Mucosa of descending colon (tissue), 3 donors: Measurements from ENCODE around the gene SLC51B. TPM values are rescaled to one million over a fixed set of nuclear protein-coding genes. Genes with fewer than 3 reads are reported as not detected.

ENCODE experiments used
- ATAC-seq: fragments of 200-7000 bp; cut with Tn5 transposase; one replicate; pipeline ENCODE4 v1.9.1; 2020; ENCODE audit warnings: mild to moderate bottlenecking, moderate library complexity
- DNase-seq, 3 donors: peaks; one replicate each; pipeline ENCODE4 v3.0.0-alpha.2; 2020
- H3K36me3 ChIP-seq: fragments of 200-600 bp; one replicate; pipeline ENCODE4 v1.8.0; 2021; ENCODE audit warnings: low read depth, mild to moderate bottlenecking
- H3K4me1 ChIP-seq: fragments of 200-600 bp; one replicate; pipeline ENCODE4 v1.8.0; 2021; ENCODE audit warnings: low read depth, mild to moderate bottlenecking
- H3K4me3 ChIP-seq: fragments of 200-600 bp; one replicate; pipeline ENCODE4 v1.8.0; 2021; ENCODE audit warnings: mild to moderate bottlenecking
- H3K9me3 ChIP-seq: fragments of 200-600 bp; one replicate; pipeline ENCODE4 v1.8.0; 2021; ENCODE audit warnings: mild to moderate bottlenecking
- intact Hi-C, 2 donors: fragments of 100-400 bp; cut with DNase I in 1 of 2; cut with micrococcal nuclease in 1 of 2; formaldehyde crosslinking; loops; one replicate each; pipeline versions ENCODE4 v1.11.0 to v1.11.1; 2022; cut with DNase I, micrococcal nuclease
- total RNA-seq, 3 donors: library from RNA; stranded (reverse); fragmentation: NEBNext Ultra II Directional in 2 of 3; extraction: Animal tissue kit (Norgen Biotek cat#: 25700) in 2 of 3; gene quantifications; one replicate each; pipeline versions ENCODE4 v1.2.1 to v1.2.4, GENCODE V29; 2021 to 2023
- TF ChIP-seq, protein P1 (sequence below): fragments of 200-600 bp; IDR thresholded peaks from one replicate; pipeline ENCODE4 v1.8.0; 2022; ENCODE audit warnings: antibody characterized with exemption, mild to moderate bottlenecking
- donor health status: DM: no; HTN: no; CAD: no; lungs with moderate emphysema.
- donor health status: DM: no; HTN: no; CAD: no.
- donor health status: DM: no; HTN: yes; CAD: no.

Gene SLC51B
- total RNA-seq, 3 donors from 2014 or later: 70.1 to 157 (median 76.2) TPM

DNA sequence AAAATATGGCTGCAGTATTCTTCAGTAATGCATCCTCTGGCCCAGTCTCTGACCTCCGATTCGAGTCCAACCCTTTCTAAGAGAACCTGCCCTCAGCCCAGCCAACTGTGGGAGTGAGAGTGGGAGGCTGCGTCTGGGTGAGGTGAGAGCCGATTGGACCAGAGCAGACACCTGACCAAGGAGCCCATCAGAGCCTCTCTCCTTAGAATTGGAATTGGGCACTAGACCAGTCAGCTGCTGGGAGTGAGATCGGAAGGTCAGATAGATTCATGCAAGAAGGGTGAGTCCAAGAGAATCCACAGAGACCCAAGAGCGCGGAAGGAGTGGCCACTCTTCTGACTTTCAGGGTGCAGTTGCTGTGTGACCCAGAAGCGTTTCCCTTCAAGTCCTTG, 12.4 kb downstream of the SLC51B start:
- Histone ChIP-seq H3K4me3 (no peak overlapping the region), H3K4me1 (peaks cover 18% of the 10 kb centered on the region), H3K9me3 (no peaks in the 10 kb centered on the region), H3K36me3 (no peaks in the 10 kb centered on the region)
- DNase-seq (no peak), ATAC-seq (no peak)
- intact Hi-C loops: no loop called here
- TF ChIP-seq, protein P1, sequence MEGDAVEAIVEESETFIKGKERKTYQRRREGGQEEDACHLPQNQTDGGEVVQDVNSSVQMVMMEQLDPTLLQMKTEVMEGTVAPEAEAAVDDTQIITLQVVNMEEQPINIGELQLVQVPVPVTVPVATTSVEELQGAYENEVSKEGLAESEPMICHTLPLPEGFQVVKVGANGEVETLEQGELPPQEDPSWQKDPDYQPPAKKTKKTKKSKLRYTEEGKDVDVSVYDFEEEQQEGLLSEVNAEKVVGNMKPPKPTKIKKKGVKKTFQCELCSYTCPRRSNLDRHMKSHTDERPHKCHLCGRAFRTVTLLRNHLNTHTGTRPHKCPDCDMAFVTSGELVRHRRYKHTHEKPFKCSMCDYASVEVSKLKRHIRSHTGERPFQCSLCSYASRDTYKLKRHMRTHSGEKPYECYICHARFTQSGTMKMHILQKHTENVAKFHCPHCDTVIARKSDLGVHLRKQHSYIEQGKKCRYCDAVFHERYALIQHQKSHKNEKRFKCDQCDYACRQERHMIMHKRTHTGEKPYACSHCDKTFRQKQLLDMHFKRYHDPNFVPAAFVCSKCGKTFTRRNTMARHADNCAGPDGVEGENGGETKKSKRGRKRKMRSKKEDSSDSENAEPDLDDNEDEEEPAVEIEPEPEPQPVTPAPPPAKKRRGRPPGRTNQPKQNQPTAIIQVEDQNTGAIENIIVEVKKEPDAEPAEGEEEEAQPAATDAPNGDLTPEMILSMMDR: no peak

DNA sequence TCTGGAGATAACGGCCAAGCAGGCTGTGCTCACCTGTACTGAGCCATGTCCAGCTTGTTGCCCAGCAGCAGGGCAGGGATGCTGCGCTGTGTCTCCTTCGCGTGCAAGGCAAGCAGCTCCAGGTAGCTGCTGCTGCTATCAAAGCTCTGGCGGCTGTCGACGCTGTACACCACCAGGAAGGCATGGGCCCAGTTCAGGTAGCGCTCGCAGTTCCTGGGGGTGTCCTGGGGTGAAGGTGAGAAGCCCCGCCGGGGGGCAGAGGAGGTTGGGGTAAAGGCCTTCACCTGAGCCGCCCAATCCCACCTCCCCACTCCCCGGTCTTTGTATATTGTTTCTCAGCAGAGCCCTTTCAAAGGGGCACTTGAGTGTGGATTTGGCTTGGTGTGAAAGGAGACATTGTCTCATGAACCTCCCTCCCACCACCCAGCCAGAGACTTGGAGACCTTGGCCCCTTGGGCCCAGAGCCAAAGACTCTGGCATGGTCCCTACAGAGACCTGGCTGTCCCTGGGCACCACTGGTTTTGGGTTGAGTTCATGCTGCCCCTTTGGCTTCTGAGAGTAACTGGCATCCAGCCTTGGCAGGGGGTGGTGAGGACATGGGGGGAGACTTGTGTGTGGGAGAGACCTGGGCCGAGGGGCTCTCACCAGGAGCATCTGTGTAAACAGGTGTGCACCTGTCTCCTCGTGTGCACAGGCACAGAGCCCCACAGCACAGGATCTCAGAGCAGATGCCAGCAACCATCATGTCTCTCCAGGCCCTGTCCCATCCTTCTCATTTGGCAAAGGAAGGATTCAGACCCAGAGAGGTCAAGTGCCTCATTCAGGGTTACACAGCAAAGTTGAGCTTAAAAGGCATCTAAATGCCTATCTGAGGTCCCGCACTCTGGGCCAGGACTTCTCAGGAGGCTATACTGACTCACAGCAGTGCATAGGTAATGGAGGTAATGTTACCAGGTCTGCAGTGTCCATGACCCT, 13.5 kb downstream of the SLC51B start:
- ATAC-seq: no peak
- no peak for DNase-seq
- H3K9me3 ChIP-seq: no peaks in the 10 kb centered on the region
- TF ChIP-seq, protein P1: no peak
- peaks cover 17% of the 10 kb centered on the region for H3K4me1 ChIP-seq
- no peak overlapping the region for H3K4me3 ChIP-seq
- intact Hi-C loops: no loop called here
- no peaks in the 10 kb centered on the region for H3K36me3 ChIP-seq

DNA sequence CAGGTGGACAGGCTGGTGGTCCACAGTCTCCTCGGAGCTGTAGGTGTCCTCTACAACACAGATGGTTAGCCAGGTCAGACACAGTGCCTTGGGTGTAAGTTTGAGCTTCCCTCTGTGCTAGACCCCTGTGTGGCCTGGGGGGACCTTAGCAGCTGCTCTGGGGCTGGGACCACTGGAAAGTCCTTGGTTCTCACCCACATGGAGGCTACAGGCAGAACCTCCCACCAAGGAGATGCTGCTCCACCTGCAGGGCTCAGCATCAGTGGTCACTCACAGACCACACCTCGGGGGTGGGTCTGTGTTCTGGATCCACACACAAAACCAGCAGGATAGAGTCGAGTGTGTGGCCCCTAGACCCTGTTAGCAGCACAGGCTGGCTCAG, 14.2 kb downstream of the SLC51B start:
- TF ChIP-seq, protein P1: no peak
- no peak for DNase-seq
- intact Hi-C loops: no loop called here

DNA sequence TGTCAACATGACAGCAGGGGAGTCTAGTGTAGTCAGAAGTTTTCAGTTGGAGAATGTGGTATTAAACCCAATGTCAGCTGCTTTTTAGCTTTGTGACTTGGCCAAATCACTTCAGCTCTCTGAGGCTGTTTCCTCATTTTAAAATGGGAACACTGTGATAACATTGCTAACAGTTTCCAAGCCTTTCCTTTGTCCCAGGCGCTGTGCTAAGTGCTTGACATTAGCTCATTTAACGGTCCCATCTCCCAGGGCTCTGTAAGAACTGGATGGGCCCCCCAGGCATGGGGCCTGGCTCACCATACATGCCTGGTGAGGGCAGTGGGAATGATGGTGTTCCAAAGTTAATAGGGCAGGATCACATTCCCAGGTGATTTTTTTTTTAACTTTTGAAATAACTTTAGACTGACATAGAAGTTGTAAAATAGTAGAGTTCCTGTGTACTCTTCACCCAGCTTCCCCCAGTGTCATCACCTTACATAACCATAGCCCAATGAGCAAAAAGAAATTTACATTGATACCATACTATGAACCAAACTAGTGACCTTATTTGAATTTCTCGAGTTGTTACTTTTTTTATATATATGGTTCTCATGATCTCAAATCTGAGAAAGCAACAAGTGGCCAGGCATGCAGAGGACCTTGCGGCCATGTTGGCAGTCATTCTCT, 14.9 kb downstream of the SLC51B start:
- H3K4me3 ChIP-seq: no peak overlapping the region
- H3K36me3 ChIP-seq: no peaks in the 10 kb centered on the region
- no peaks in the 10 kb centered on the region for H3K9me3 ChIP-seq
- intact Hi-C loops: no loop called here
- TF ChIP-seq, protein P1: no peak
- DNase-seq: no peak
- ATAC-seq: no peak
- peaks cover 5% of the 10 kb centered on the region for H3K4me1 ChIP-seq

More for the DNA sequence above, 14.2 kb downstream of the SLC51B start:
- ATAC-seq: no peak
- no peaks in the 10 kb centered on the region for H3K36me3 ChIP-seq
- no peak overlapping the region for H3K4me3 ChIP-seq
- peaks cover 11% of the 10 kb centered on the region for H3K4me1 ChIP-seq
- H3K9me3 ChIP-seq: no peaks in the 10 kb centered on the region

DNA sequence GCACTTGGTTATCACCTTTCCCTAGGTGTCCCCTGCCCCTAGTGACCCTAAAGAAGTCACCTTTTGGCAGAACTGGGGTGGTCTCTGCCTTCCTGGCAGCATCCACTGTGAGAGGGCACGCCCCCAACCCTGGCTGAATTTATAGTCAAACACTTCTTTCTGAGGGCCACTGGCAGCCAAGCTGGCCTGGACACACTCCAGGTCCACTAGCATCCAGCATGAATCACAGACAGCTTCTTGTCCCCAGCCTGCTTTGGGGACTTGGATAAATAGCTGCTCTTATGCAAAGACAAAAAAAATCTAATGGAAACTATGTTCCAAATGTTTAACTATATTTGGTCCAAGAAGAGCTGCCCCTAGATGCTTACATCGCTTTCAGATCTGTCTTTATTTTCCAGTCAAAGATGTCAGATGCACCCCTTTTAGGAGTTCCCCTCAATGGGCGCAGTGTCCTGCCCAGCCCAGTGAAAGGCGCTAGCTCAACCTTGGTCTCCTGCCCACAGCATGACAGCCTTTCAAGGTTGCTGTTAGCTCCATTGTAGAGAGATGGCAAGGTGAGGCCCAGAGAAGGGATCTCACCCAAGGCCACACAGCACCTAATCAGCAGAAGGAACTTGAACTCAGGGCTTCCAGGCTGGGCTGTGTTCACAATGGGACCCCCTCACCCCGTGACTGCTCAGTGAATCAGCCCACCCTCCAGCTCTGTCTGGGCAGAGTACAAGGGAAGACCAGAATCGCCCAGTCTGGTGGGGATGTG, 15.6 kb downstream of the SLC51B start:
- Histone ChIP-seq H3K36me3 (no peaks in the 10 kb centered on the region), H3K4me1 (no peaks in the 10 kb centered on the region), H3K4me3 (no peak overlapping the region), H3K9me3 (no peaks in the 10 kb centered on the region)
- intact Hi-C loops: no loop called here
- DNase-seq (no peak), ATAC-seq (no peak)
- TF ChIP-seq, protein P1: no peak
